ENCODE measurements around the gene DDX42. TPM values are rescaled to one million over a fixed set of nuclear protein-coding genes. Genes with fewer than 3 reads are reported as not detected.

DDX42 gene
- total RNA-seq, 1 experiment from 2014 or later, result 184 TPM

DNA sequence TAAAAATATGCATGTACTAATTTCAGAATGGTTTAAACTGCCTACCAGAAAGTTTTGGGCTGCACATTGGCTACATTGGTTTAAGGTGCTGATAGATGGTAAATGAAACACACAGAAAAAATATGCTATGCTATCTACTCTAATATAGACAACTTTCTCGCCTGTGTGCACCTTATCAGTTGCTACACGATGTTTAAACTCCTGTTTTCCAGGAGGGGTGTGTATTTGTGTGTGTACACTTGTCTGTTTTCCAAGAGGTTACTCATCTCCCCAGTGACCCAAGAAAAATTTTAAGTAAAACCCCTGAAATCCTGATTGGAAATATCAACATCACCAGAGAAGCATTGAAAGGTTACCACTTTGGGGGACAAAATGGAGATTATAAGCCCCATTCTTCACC, 31.6 kb downstream of the DDX42 start:
- H2BK15ac ChIP-seq (ENCODE audit: low read depth, low read length), result no peak overlapping the region
- no peak overlapping the region for H3T11ph ChIP-seq (ENCODE audit: low read length)
- no peak for DNase-seq
- H2BK120ac ChIP-seq (ENCODE audit: low read depth, low read length, poor library complexity, severe bottlenecking), result no peak overlapping the region
- no peak overlapping the region for H2BK12ac ChIP-seq (ENCODE audit: insufficient read length, low read depth, low read length)
- H3K4me1 Mint-ChIP-seq, result no peaks in the 10 kb centered on the region
- H2AK5ac ChIP-seq (ENCODE audit: insufficient read length, low read length), result no peak overlapping the region
- no CpG with 5 or more reads among the region's 2 CpGs for WGBS (ENCODE audit: extremely low coverage, insufficient read length, low lambda C conversion rate)
- H3K27ac Mint-ChIP-seq, result no peak overlapping the region
- H3K4ac ChIP-seq (ENCODE audit: low read depth, low read length), result no peak overlapping the region
- H3K9me3 ChIP-seq (ENCODE audit: control insufficient read depth, low read depth, low read length), result no peaks in the 10 kb centered on the region
- no peaks in the 10 kb centered on the region for H3K27me3 ChIP-seq (ENCODE audit: insufficient read depth, low read length)
- H3K56ac ChIP-seq (ENCODE audit: insufficient read length, low read depth, low read length), result no peak overlapping the region
- H4K20me1 ChIP-seq (ENCODE audit: control insufficient read depth, insufficient read depth, insufficient read length), result no peaks in the 10 kb centered on the region
- no peak overlapping the region for H3K27ac ChIP-seq (ENCODE audit: insufficient read length, low read depth, low read length)
- H3K18ac ChIP-seq (ENCODE audit: insufficient read length, low read depth, low read length), result no peak overlapping the region
- no peaks in the 10 kb centered on the region for H3K79me2 ChIP-seq (ENCODE audit: insufficient read depth, low read length)
- no peak overlapping the region for H4K5ac ChIP-seq (ENCODE audit: insufficient read length, low read depth, low read length)
- H2BK5ac ChIP-seq (ENCODE audit: insufficient read length, low read length), result no peak overlapping the region
- H2BK20ac ChIP-seq (ENCODE audit: low read depth, low read length, poor library complexity, severe bottlenecking), result no peak overlapping the region
- H3K23me2 ChIP-seq (ENCODE audit: insufficient read length, low read depth, low read length, poor library complexity, severe bottlenecking), result no peaks in the 10 kb centered on the region
- H3K4me3 Mint-ChIP-seq, result no peak overlapping the region
- H3K36me3 Mint-ChIP-seq (ENCODE audit: insufficient read depth in 1 of 3, low read depth in 3 of 3), result peaks cover 42 to 87% (median 77%) of the 10 kb centered on the region in 3 experiments; a peak in 6 of 7 replicates
- no peak overlapping the region for H3K23ac ChIP-seq (ENCODE audit: insufficient read length, low read depth, low read length)
- H3K4me1 ChIP-seq (ENCODE audit: insufficient read depth, low read length), result no peaks in the 10 kb centered on the region
- H3K9ac ChIP-seq (ENCODE audit: extremely low read depth, insufficient read length, low read length), result no peak overlapping the region
- H3K9me3 Mint-ChIP-seq, result no peaks in the 10 kb centered on the region
- no peak overlapping the region for H2AFZ ChIP-seq (ENCODE audit: low read length)
- no peak overlapping the region for H4K8ac ChIP-seq (replicated peaks; ENCODE audit: insufficient read length, low read depth, low read length)
- TF ChIP-seq, protein P1, sequence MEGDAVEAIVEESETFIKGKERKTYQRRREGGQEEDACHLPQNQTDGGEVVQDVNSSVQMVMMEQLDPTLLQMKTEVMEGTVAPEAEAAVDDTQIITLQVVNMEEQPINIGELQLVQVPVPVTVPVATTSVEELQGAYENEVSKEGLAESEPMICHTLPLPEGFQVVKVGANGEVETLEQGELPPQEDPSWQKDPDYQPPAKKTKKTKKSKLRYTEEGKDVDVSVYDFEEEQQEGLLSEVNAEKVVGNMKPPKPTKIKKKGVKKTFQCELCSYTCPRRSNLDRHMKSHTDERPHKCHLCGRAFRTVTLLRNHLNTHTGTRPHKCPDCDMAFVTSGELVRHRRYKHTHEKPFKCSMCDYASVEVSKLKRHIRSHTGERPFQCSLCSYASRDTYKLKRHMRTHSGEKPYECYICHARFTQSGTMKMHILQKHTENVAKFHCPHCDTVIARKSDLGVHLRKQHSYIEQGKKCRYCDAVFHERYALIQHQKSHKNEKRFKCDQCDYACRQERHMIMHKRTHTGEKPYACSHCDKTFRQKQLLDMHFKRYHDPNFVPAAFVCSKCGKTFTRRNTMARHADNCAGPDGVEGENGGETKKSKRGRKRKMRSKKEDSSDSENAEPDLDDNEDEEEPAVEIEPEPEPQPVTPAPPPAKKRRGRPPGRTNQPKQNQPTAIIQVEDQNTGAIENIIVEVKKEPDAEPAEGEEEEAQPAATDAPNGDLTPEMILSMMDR (conservative IDR thresholded peaks at IDR 0.05), result no peak
- H4K91ac ChIP-seq (ENCODE audit: insufficient read length, low read depth, low read length), result no peak overlapping the region
- no peaks in the 10 kb centered on the region for H3K79me1 ChIP-seq (ENCODE audit: insufficient read depth, low read depth, low read length, poor library complexity, severe bottlenecking)
- H3K14ac ChIP-seq (ENCODE audit: insufficient read depth, low read length), result no peak overlapping the region
- no peaks in the 10 kb centered on the region for H3K27me3 Mint-ChIP-seq (ENCODE audit: low read depth)
- H3K4me2 ChIP-seq (ENCODE audit: insufficient read depth, insufficient read length, low read length), result no peak overlapping the region
